Mesothelial cell of epicardium (in vitro differentiated cells): ENCODE data around the gene TBCD. TPM values are rescaled to one million over a fixed set of nuclear protein-coding genes. Genes with fewer than 3 reads are reported as not detected.

ENCODE experiments used
- DNase-seq, 2 experiments: peaks; one replicate each; pipeline ENCODE4 v3.0.0; 2021; ENCODE audit warnings: low spot score in 2 of 2; ENCODE audit not compliant: unreplicated experiment in 2 of 2
- H3K27ac Mint-ChIP-seq: 2 replicates; pipeline ENCODE4 v1.8.0; 2021; ENCODE audit warnings: mixed read lengths
- H3K27me3 Mint-ChIP-seq: 2 replicates; pipeline ENCODE4 v1.8.0; 2021; ENCODE audit warnings: low read depth, mixed read lengths
- H3K36me3 Mint-ChIP-seq: 2 replicates; pipeline ENCODE4 v1.8.0; 2021; ENCODE audit warnings: mixed read lengths
- H3K4me1 Mint-ChIP-seq: 2 replicates; pipeline ENCODE4 v1.8.0; 2021; ENCODE audit warnings: mixed read lengths
- H3K4me3 Mint-ChIP-seq: 2 replicates; pipeline ENCODE4 v1.8.0; 2021; ENCODE audit warnings: mild to moderate bottlenecking, moderate library complexity, mixed read lengths
- H3K9me3 Mint-ChIP-seq: 2 replicates; pipeline ENCODE4 v1.8.0; 2021; ENCODE audit warnings: mixed read lengths
- total RNA-seq: library from RNA; stranded (reverse); gene quantifications from 3 replicates; pipeline ENCODE4 v1.2.1, GENCODE V29; 2021
- TF ChIP-seq, protein P1 (sequence below): fragments of 200-600 bp; sonication (generic); IDR thresholded peaks from one replicate; pipeline ENCODE4 v1.5.0; 2021; ENCODE audit warnings: antibody characterized with exemption; ENCODE audit not compliant: unreplicated experiment

TBCD gene
- total RNA-seq, 1 donor from 2014 or later = 117 TPM

DNA sequence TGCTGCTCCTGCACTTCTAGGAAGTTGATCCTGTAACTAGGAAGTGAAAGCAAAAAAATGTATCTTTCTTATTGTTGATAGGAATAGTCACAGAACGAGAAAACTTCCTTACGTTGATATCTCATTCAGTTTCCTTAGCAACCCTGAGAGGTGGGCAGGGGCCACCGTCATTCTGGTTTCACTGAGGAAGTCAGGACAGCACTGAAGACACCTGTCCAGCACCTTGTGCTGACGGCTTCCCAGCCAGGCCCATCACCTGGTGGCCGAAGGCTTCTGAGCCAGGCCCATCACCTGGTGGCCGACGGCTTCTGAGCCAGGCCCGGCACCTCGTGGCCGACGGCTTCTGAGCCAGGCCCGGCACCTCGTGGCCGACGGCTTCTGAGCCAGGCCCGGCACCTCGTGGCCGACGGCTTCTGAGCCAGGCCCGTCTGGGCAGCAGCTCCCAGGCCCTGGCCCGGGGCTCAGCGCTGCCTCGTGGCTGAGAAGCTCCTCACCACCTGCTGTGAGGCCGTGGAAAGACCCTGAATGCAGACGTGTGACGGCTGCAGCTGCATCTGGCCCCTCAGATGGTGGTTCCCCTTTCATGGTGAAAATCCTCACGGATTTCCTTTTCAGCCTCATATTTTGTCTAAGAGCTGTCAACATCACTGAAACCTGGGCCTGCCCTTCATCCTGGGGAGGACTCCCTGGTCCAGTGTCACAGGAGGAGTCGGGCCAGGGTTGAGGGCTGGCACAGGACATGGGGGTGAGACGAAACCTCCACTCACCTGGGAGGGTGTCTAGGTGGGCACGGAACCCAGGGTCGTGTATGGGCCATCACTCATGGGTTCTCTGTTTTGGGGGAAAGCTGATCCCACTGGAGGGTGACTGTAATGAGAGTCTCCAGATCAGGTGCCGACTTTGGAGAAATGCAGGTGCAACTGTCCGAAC lies 121.0 kb downstream of the TBCD start:
- DNase-seq = no peak
- Mint-ChIP-seq H3K27ac (peak overlapping the region; percentile 69), H3K4me1 (peaks cover 36% of the 10 kb centered on the region), H3K9me3 (no peaks in the 10 kb centered on the region), H3K4me3 (no peak overlapping the region), H3K36me3 (peaks cover 15% of the 10 kb centered on the region), H3K27me3 (no peaks in the 10 kb centered on the region)
- TF ChIP-seq, protein P1, sequence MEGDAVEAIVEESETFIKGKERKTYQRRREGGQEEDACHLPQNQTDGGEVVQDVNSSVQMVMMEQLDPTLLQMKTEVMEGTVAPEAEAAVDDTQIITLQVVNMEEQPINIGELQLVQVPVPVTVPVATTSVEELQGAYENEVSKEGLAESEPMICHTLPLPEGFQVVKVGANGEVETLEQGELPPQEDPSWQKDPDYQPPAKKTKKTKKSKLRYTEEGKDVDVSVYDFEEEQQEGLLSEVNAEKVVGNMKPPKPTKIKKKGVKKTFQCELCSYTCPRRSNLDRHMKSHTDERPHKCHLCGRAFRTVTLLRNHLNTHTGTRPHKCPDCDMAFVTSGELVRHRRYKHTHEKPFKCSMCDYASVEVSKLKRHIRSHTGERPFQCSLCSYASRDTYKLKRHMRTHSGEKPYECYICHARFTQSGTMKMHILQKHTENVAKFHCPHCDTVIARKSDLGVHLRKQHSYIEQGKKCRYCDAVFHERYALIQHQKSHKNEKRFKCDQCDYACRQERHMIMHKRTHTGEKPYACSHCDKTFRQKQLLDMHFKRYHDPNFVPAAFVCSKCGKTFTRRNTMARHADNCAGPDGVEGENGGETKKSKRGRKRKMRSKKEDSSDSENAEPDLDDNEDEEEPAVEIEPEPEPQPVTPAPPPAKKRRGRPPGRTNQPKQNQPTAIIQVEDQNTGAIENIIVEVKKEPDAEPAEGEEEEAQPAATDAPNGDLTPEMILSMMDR = no peak

DNA sequence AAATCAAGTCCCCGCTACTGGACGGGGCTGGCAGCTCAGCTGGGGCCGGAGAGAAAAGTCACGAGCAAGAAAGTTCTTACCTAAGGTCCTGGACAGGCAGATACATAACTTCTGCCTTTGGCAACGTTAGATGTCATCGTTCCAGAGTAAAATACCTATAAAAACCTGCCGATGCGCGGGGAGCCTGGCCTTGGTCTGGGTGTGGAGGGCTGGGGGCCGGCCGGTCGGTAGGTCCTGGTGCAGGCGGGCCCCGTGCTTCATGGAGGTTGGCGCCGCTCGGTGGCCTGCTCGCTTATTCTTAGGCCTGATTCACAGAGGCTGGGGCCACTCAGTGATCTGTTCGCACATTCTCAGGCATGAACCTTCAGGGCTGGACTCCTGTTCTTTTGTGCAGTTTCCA lies 121.7 kb downstream of the TBCD start:
- Mint-ChIP-seq H3K27ac (peak overlapping the region; percentile 69), H3K9me3 (no peaks in the 10 kb centered on the region), H3K4me3 (no peak overlapping the region), H3K27me3 (no peaks in the 10 kb centered on the region), H3K4me1 (peaks cover 32% of the 10 kb centered on the region), H3K36me3 (peaks cover 15% of the 10 kb centered on the region)
- TF ChIP-seq, protein P1 = no peak
- no peak for DNase-seq

DNA sequence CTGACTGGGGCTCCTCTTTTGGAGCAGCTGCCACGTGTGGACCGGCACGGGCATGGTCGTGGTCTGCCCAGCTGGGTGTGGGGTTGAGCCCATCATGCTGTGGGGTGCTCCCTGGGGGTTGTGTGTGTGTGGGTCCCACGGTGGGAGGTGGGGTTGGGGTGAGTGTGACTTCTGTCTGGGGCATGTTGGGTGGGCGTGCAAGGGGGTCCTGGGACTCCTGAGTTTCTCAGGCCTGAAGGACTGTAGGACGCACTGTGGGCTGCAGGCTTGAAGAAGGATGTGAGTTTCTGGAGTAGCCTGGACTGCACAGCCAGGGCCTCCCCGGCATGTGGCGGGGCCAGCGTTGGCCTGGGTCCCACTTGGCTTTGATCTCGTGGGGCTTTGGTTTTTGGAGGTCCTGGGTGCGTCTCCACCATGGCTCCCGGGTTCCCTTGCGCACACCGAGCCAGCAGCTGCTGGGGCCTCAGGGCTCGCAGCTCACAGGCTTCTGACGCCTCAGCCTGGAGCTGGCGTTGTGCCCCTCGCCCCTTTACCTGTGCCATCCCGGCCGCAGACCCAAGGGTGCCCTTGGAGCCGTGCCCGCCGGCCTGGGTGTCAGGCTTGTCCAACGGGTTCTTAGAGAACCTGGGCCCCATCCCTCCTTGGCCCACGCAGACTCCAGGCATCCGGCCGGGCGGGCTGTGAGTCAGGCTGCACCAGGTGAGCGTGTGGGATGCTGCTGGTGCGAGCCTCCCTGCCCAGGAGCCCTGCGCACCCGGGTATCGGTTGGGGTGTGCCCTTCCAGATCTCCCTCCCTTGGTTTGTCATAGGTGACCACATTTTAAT lies 122.4 kb downstream of the TBCD start:
- no peaks in the 10 kb centered on the region for H3K9me3 Mint-ChIP-seq
- H3K36me3 Mint-ChIP-seq = peaks cover 15% of the 10 kb centered on the region
- peak overlapping the region; percentile 52 for H3K27ac Mint-ChIP-seq
- peaks cover 29% of the 10 kb centered on the region for H3K4me1 Mint-ChIP-seq
- TF ChIP-seq, protein P1 = no peak
- no peak for DNase-seq
- H3K27me3 Mint-ChIP-seq = no peaks in the 10 kb centered on the region
- no peak overlapping the region for H3K4me3 Mint-ChIP-seq

DNA sequence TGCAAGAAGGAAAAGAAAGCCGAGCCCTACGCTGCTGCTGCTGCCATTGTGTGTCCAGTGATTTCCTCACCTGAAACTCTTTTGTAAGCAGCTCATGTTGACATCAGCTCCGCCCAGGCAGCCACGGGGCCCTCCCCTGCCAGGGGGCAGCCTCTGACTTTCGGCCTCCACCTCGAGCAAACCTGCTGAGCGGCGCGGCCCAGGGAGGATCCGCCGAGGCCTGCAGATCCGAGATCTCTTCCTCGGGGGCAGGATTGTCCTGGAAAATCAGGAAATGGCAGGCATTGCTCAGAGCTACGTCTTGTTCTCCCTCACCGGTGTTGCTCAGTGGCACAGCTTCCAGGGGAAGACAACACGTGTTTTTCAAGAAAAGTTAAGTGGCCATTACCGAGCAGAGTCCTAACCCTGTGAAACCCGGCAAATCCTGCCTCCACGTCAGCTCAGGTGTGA lies 123.6 kb downstream of the TBCD start:
- no peaks in the 10 kb centered on the region for H3K9me3 Mint-ChIP-seq
- H3K4me1 Mint-ChIP-seq = peaks cover 29% of the 10 kb centered on the region
- no peaks in the 10 kb centered on the region for H3K27me3 Mint-ChIP-seq
- H3K36me3 Mint-ChIP-seq = peaks cover 13% of the 10 kb centered on the region
- no peak for DNase-seq
- TF ChIP-seq, protein P1 = no peak
- H3K27ac Mint-ChIP-seq = peak overlapping the region; percentile 52
- H3K4me3 Mint-ChIP-seq = no peak overlapping the region

GRCh38 chr17:82876149-82876548 lies 124.3 kb downstream of the TBCD start:
- peaks cover 9% of the 10 kb centered on the region for H3K36me3 Mint-ChIP-seq
- H3K27ac Mint-ChIP-seq = peak overlapping the region; percentile 93
- peaks cover 29% of the 10 kb centered on the region for H3K4me1 Mint-ChIP-seq
- peak overlapping the region; percentile 13 for H3K4me3 Mint-ChIP-seq
- no peak for DNase-seq
- H3K9me3 Mint-ChIP-seq = no peaks in the 10 kb centered on the region
- TF ChIP-seq, protein P1 = no peak
- no peaks in the 10 kb centered on the region for H3K27me3 Mint-ChIP-seq
